ENCODE data around the gene NIPAL3. TPM values are rescaled to one million over a fixed set of nuclear protein-coding genes. Genes with fewer than 3 reads are reported as not detected.
A peak's percentile ranks its signal among the peaks of the same experiment; 100 is the strongest.

The NIPAL3 gene
- total RNA-seq, 1 experiment from 2014 or later: 11.2 TPM

GRCh38 chr1:24481101-24481500 is 65.5 kb downstream of the NIPAL3 start (continued):
- TF ChIP-seq AFF4 (CRISPR knock-in tag; IDR thresholded peaks at IDR 0.05; ENCODE audit: borderline replicate concordance) (no peak), ESRRA (CRISPR knock-in tag; IDR thresholded peaks at IDR 0.05; ENCODE audit: borderline replicate concordance) (no peak), ATF6 (CRISPR knock-in tag; IDR thresholded peaks at IDR 0.05) (no peak)

GRCh38 chr1:24481843-24482610 is 66.4 kb downstream of the NIPAL3 start:
- POLR2A ChIA-PET: no interaction called here

More at GRCh38 chr1:24481843-24482610, 66.4 kb downstream of the NIPAL3 start:
- ATAC-seq (no peak), DNase-seq (ENCODE audit: low spot score) (no peak)
- Mint-ChIP-seq H3K4me1 (peaks cover 18% of the 10 kb centered on the region), H3K27me3 (ENCODE audit: low read depth) (no peaks in the 10 kb centered on the region), H3K4me3 (no peak overlapping the region), H3K36me3 (no peaks in the 10 kb centered on the region), H3K27ac (peak overlapping the region; percentile 52; the same call in 1 of the 2 replicates), H3K9me3 (no peaks in the 10 kb centered on the region)
- CTCF ChIA-PET: interaction anchor here (0.6 to 2.0 kb wide), 4 partner anchors 67 to 182 kb away, joined by 3 to 13 read pairs (median 6); partner anchors contain the start of gene NIPAL3
- TF ChIP-seq ZNF671 (CRISPR knock-in tag; IDR thresholded peaks at IDR 0.05) (no peak), ZNF423 (CRISPR knock-in tag; IDR thresholded peaks at IDR 0.05) (no peak), ZNF512 (CRISPR knock-in tag; IDR thresholded peaks at IDR 0.05; ENCODE audit: borderline replicate concordance) (no peak), ATF6 (CRISPR knock-in tag; IDR thresholded peaks at IDR 0.05) (no peak), JAZF1 (CRISPR knock-in tag; IDR thresholded peaks at IDR 0.05) (no peak), PRDM15 (CRISPR knock-in tag; IDR thresholded peaks at IDR 0.05) (no peak), NFE2L1 (CRISPR knock-in tag; IDR thresholded peaks at IDR 0.05) (no peak), ATF2 (CRISPR knock-in tag; IDR thresholded peaks at IDR 0.05; ENCODE audit: borderline replicate concordance, low read depth) (no peak), TEAD4 (CRISPR knock-in tag; IDR thresholded peaks at IDR 0.05) (no peak), CBFB (CRISPR knock-in tag; IDR thresholded peaks at IDR 0.05; ENCODE audit: low read depth) (no peak), TEAD1 (CRISPR knock-in tag; IDR thresholded peaks at IDR 0.05) (no peak), GRHL2 (CRISPR knock-in tag; IDR thresholded peaks at IDR 0.05; ENCODE audit: insufficient replicate concordance, severe bottlenecking) (no peak), ZNF416 (CRISPR knock-in tag; IDR thresholded peaks at IDR 0.05) (no peak)
